ENCODE measurements around the gene MCF2L2.

Gene MCF2L2

GRCh38 chr3:183393625-183394024 is 34.8 kb downstream of the MCF2L2 start:
- DNase-seq, result no peak
- H3K36me3 Mint-ChIP-seq (ENCODE audit: low read depth), result no peaks in the 10 kb centered on the region
- no peak overlapping the region for H3K4me3 Mint-ChIP-seq
- H3K27ac Mint-ChIP-seq, result no peak overlapping the region
- no peaks in the 10 kb centered on the region for H3K9me3 Mint-ChIP-seq
- ATAC-seq, result no peak
- no peaks in the 10 kb centered on the region for H3K27me3 Mint-ChIP-seq
- peaks cover 4% of the 10 kb centered on the region for H3K4me1 Mint-ChIP-seq

DNA sequence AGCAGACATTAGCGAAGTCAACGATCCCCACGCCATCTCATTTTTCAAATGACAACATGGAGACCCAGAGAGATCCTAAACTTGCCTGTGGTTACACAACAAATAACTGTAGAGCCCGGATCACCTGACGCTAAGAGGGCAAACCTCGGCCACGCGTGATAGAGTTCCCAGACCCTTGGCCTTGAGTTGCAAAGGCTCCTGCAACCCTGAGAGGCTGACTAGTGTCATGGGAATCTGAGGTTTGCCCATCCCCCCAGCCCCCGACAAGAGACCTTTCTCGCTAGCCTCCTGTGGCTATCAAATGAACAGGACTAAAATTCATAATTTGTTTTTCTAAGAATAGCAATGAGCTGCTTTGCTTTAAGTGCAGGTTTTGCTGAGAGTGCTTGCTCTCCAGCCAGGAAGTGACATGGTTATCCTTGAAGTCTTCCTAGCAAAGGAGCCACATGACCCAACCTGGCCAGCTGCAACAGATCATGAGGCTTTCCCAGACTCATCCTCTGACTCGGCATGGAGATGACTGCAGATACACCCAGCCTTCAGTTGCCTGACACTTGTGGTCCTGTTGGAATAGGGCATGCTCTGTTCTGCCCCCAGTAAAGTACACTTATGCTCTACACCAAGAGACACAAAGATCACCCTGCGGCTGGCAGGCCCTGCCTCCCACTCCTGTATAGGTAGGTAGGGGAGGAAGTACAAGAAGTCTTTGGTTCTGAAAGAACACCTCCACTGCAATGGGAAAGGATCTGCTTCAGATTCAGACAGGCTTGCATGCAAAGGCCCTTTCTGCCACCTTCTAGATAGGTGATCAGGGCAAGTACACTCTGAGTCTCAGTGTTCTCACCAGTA is 36.0 kb downstream of the MCF2L2 start:
- Mint-ChIP-seq H3K36me3 (ENCODE audit: low read depth) (no peaks in the 10 kb centered on the region), H3K9me3 (no peaks in the 10 kb centered on the region), H3K4me3 (no peak overlapping the region), H3K4me1 (peaks cover 4% of the 10 kb centered on the region), H3K27me3 (no peaks in the 10 kb centered on the region), H3K27ac (no peak overlapping the region)
- ATAC-seq, result no peak
- no peak for DNase-seq

- no peaks in the 10 kb centered on the region for H3K9me3 Mint-ChIP-seq
- no peak for ATAC-seq
- H3K27ac Mint-ChIP-seq, result no peak overlapping the region
- no peak for DNase-seq
- H3K4me1 Mint-ChIP-seq, result peaks cover 4% of the 10 kb centered on the region
- no peaks in the 10 kb centered on the region for H3K27me3 Mint-ChIP-seq
- H3K36me3 Mint-ChIP-seq (ENCODE audit: low read depth), result no peaks in the 10 kb centered on the region
- no peak overlapping the region for H3K4me3 Mint-ChIP-seq
Measured at GRCh38 chr3:183391460-183391859, 37.0 kb downstream of the MCF2L2 start.

DNA sequence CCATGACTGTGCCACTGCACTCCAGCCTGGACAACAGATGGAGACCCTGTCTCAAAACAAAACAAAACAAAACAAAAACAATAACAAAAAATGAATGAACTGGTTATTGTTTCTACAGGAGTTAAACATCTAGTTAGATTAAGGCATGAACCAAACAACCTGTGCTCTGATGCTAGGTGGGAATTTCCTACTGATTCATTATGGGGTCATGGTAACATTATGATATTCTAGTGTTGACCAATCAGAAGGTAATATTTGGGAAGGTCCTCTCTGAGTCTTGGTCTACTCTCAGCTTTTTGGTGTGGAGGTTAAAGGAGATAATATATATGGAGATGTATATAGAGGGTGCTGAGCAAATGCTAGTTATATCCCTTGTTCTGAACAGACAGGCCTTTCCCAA is 37.6 kb downstream of the MCF2L2 start:
- Mint-ChIP-seq H3K36me3 (ENCODE audit: low read depth) (no peaks in the 10 kb centered on the region), H3K4me1 (peaks cover 5% of the 10 kb centered on the region), H3K27ac (no peak overlapping the region), H3K4me3 (no peak overlapping the region), H3K27me3 (peaks cover under 1% of the 10 kb centered on the region), H3K9me3 (no peaks in the 10 kb centered on the region)
- DNase-seq (no peak), ATAC-seq (peak; percentile 71)

- no peak overlapping the region for H3K27ac Mint-ChIP-seq
Measured at GRCh38 chr3:183388213-183388895, 40.1 kb downstream of the MCF2L2 start.

GRCh38 chr3:183387797-183388196 is 40.6 kb downstream of the MCF2L2 start:
- no peak overlapping the region for H3K27ac Mint-ChIP-seq
- DNase-seq, result no peak
- no peaks in the 10 kb centered on the region for H3K9me3 Mint-ChIP-seq
- H3K27me3 Mint-ChIP-seq, result peaks cover 2% of the 10 kb centered on the region
- ATAC-seq, result no peak
- peaks cover 8% of the 10 kb centered on the region for H3K4me1 Mint-ChIP-seq
- H3K36me3 Mint-ChIP-seq (ENCODE audit: low read depth), result no peaks in the 10 kb centered on the region
- H3K4me3 Mint-ChIP-seq, result no peak overlapping the region

More at GRCh38 chr3:183388213-183388895, 40.1 kb downstream of the MCF2L2 start:
- ATAC-seq, result no peak
- Mint-ChIP-seq H3K4me3 (no peak overlapping the region), H3K9me3 (no peaks in the 10 kb centered on the region), H3K27me3 (peaks cover 2% of the 10 kb centered on the region), H3K4me1 (peaks cover 8% of the 10 kb centered on the region), H3K36me3 (ENCODE audit: low read depth) (no peaks in the 10 kb centered on the region)
- DNase-seq, result no peak

GRCh38 chr3:183386651-183387050 is 41.8 kb downstream of the MCF2L2 start:
- Mint-ChIP-seq H3K4me3 (no peak overlapping the region), H3K9me3 (no peaks in the 10 kb centered on the region), H3K36me3 (ENCODE audit: low read depth) (no peaks in the 10 kb centered on the region), H3K27me3 (peaks cover 2% of the 10 kb centered on the region), H3K4me1 (peaks cover 12% of the 10 kb centered on the region), H3K27ac (no peak overlapping the region)
- DNase-seq (no peak), ATAC-seq (no peak)

DNA sequence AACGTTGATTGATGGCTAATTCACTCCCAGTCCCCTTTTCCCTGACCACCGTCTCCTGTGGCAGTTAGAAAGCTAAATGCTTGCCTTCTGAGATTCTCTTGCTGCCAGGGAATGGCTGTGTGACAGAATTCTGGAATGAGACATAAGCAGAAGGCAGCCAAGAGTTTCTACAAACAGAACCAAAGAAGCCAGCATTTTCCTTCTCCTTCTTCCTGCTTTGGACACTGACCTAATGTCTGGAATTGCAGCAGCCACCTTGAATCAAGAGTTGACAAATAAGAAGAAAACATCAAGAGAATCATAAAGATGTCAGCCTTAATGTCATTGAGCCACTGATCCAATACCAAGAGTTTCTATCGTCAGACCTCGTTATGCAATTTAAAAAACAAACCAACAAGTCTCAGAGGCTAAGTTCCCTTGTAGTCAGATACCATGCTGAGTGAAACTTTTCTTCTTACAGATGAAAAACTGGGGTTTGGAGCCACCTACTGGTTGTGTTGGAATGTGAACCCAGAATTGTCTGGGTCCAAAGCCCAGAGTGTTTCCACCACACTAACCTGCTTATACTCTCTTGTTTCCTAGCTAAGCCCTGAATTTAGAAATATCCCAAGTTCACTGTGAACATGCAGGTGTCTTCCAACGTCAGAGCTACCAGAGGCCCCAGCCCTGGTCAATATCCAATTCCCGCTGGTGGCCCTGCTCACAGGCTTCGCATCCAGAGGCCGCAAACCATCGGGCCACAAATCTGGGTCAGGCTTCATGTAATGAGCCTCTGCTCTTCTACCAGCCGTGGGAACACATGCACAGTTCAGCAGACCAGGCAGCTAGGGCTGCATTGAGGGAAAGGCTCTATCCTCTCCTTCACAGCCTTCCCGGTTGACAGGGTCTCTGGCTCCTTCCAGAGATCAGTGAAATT is 42.5 kb downstream of the MCF2L2 start:
- Mint-ChIP-seq H3K27me3 (peaks cover 2% of the 10 kb centered on the region), H3K4me1 (peaks cover 18% of the 10 kb centered on the region)
- peak; percentile 54 for DNase-seq

GRCh38 chr3:183381673-183382072 is 46.7 kb downstream of the MCF2L2 start:
- Mint-ChIP-seq H3K9me3 (no peaks in the 10 kb centered on the region), H3K4me1 (peaks cover 36% of the 10 kb centered on the region), H3K27ac (no peak overlapping the region), H3K36me3 (ENCODE audit: low read depth) (peaks cover 2% of the 10 kb centered on the region), H3K4me3 (no peak overlapping the region), H3K27me3 (peaks cover 2% of the 10 kb centered on the region)
- no peak for DNase-seq
- no peak for ATAC-seq

More for the DNA sequence above, 42.5 kb downstream of the MCF2L2 start:
- ATAC-seq, result peak; percentile 45
- no peak overlapping the region for H3K4me3 Mint-ChIP-seq
- H3K36me3 Mint-ChIP-seq (ENCODE audit: low read depth), result no peaks in the 10 kb centered on the region
- no peaks in the 10 kb centered on the region for H3K9me3 Mint-ChIP-seq
- no peak overlapping the region for H3K27ac Mint-ChIP-seq

GRCh38 chr3:183381179-183381578 is 47.2 kb downstream of the MCF2L2 start:
- no peak overlapping the region for H3K4me3 Mint-ChIP-seq
- H3K27ac Mint-ChIP-seq, result no peak overlapping the region
- peak; percentile 54 for ATAC-seq
- peaks cover 2% of the 10 kb centered on the region for H3K36me3 Mint-ChIP-seq (ENCODE audit: low read depth)
- peaks cover 41% of the 10 kb centered on the region for H3K4me1 Mint-ChIP-seq
- no peaks in the 10 kb centered on the region for H3K9me3 Mint-ChIP-seq
- no peak for DNase-seq
- H3K27me3 Mint-ChIP-seq, result peaks cover 2% of the 10 kb centered on the region

DNA sequence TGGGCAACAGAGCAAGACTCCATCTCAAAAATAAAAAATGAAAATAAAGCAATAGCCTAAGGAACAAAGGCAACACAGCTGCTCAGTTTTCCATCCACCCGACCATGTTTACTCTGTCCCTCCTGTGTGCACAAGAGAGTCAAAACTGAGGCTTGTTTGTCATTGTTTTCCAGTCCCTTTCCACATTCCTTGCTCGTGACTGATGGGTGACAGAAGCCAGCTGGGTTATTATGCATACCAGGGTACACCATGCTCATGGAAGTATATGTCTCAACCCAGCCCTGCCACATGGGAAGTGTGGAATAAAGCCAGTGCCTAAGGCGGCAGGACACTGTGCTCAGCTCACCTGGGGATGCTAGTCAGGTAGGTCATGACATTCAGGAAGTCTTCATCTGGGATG is 49.5 kb downstream of the MCF2L2 start:
- H3K27me3 Mint-ChIP-seq, result peaks cover under 1% of the 10 kb centered on the region
- H3K27ac Mint-ChIP-seq, result no peak overlapping the region
- ATAC-seq (no peak), DNase-seq (no peak)
- peaks cover 2% of the 10 kb centered on the region for H3K36me3 Mint-ChIP-seq (ENCODE audit: low read depth)
- H3K4me3 Mint-ChIP-seq, result no peak overlapping the region
- H3K9me3 Mint-ChIP-seq, result no peaks in the 10 kb centered on the region
- H3K4me1 Mint-ChIP-seq, result peaks cover 47% of the 10 kb centered on the region

GRCh38 chr3:183378545-183378944 is 49.9 kb downstream of the MCF2L2 start:
- H3K4me3 Mint-ChIP-seq, result no peak overlapping the region
- H3K27ac Mint-ChIP-seq, result no peak overlapping the region
- peaks cover 47% of the 10 kb centered on the region for H3K4me1 Mint-ChIP-seq
- no peaks in the 10 kb centered on the region for H3K9me3 Mint-ChIP-seq
- DNase-seq (no peak), ATAC-seq (no peak)
- H3K27me3 Mint-ChIP-seq, result peaks cover 3% of the 10 kb centered on the region
- peaks cover 2% of the 10 kb centered on the region for H3K36me3 Mint-ChIP-seq (ENCODE audit: low read depth)

DNA sequence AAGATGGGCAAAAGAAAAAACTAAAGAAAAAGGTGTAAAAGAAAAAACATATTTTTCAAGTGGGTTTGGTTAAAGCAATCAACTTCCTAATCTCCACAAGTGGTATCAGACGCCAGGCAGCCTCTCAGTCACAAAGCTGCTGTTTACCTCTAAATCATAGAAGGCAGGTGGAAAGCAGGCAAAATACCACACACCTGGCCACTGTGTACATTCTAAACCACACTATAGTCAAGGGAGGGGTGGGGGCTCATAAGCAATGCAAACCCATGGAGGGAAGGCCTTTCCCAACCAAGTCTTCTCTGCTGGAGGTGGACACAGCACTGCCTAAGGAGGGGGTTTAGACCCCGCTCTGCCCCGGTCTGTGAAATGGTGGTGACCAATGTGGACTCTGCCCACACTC is 50.4 kb downstream of the MCF2L2 start:
- Mint-ChIP-seq H3K4me3 (no peak overlapping the region), H3K27me3 (peaks cover 3% of the 10 kb centered on the region), H3K9me3 (no peaks in the 10 kb centered on the region), H3K27ac (peak overlapping the region; percentile 77), H3K36me3 (ENCODE audit: low read depth) (peaks cover 2% of the 10 kb centered on the region), H3K4me1 (peaks cover 47% of the 10 kb centered on the region)
- DNase-seq, result no peak
- ATAC-seq, result no peak

DNA sequence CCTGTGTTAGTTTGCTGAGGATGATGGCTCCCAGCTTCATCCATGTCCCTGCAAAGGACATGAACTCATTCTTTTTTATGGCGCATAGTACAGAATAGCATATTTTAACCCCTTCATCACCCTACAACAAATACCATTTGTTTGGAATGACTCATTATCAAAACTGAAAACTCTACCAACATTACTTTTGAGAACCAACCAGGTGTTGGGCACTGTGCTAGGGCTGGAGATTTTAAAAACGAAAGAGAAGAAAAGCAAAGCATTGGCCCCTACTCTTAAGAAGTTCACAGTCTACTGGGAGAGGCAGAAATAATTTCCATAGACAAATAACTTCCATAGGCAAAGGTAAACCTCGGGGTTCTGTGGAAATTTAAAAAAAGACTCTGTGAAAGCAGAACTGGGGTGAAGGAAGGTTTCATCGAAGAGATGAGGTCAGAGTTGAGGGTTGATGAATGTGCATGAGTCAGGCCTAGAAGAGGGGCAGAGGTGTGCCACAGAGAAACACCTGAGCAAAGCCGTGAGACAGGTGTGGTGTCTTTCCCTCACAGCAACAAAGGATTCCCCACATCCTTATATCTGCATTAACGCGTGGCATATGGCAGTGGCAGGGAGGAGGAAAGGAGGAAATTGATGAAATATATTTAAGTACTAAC is 51.0 kb downstream of the MCF2L2 start:
- Mint-ChIP-seq H3K36me3 (ENCODE audit: low read depth) (peaks cover 2% of the 10 kb centered on the region), H3K27ac (peak overlapping the region; percentile 77), H3K9me3 (no peaks in the 10 kb centered on the region), H3K27me3 (peaks cover 3% of the 10 kb centered on the region), H3K4me1 (peaks cover 47% of the 10 kb centered on the region), H3K4me3 (no peak overlapping the region)
- ATAC-seq, result peak; percentile 81
- DNase-seq, result no peak

Measured in activated naive CD8-positive, alpha-beta T cell treated with anti-CD3 and anti-CD28 coated beads, Interleukin-2, amount 50 U/mL, for 24 hours (primary cell).